HL-60 (cell line): Measurements from ENCODE around the gene ASF1B.

Source experiments
- TF ChIP-seq, protein P1 (sequence below): IDR thresholded peaks from 2 replicates; pipeline ENCODE4 v1.6.1; 2012; ENCODE audit warnings: low read depth; ENCODE audit not compliant: insufficient replicate concordance
- TF ChIP-seq, protein P2 (sequence below): IDR thresholded peaks from one replicate; pipeline ENCODE4 v1.5.1; 2011; ENCODE audit warnings: low read length, control low read depth, inconsistent platforms; ENCODE audit not compliant: insufficient read depth

DNA sequence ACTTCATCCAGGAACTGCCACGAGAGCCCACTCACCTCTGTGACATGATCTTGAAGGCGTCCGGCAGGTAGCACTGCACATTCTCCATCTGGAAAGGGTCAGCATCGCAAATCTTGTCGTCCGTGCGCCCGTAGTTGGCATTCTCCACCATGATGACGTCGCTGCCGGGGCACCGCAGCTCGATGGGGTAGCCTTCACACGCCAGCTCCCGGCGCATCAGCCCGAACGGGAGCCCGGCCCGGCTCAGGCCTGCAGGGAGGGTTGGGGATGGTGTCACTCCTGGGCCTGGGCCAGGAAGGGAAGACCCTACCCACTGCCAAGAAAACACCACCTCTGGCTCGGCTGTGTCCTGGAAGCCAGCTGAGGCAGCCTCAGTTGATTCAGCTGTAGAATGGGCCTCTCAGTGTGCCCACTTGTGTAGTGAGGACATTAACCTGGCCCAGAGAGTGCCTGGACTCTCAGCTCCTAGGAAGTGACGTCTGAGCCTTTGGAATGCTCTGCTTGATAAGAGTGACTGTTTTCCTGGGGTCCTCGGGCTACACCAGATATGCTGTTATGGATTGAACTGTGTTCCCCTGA lies 41.2 kb upstream of the ASF1B start:
- TF ChIP-seq, protein P1, sequence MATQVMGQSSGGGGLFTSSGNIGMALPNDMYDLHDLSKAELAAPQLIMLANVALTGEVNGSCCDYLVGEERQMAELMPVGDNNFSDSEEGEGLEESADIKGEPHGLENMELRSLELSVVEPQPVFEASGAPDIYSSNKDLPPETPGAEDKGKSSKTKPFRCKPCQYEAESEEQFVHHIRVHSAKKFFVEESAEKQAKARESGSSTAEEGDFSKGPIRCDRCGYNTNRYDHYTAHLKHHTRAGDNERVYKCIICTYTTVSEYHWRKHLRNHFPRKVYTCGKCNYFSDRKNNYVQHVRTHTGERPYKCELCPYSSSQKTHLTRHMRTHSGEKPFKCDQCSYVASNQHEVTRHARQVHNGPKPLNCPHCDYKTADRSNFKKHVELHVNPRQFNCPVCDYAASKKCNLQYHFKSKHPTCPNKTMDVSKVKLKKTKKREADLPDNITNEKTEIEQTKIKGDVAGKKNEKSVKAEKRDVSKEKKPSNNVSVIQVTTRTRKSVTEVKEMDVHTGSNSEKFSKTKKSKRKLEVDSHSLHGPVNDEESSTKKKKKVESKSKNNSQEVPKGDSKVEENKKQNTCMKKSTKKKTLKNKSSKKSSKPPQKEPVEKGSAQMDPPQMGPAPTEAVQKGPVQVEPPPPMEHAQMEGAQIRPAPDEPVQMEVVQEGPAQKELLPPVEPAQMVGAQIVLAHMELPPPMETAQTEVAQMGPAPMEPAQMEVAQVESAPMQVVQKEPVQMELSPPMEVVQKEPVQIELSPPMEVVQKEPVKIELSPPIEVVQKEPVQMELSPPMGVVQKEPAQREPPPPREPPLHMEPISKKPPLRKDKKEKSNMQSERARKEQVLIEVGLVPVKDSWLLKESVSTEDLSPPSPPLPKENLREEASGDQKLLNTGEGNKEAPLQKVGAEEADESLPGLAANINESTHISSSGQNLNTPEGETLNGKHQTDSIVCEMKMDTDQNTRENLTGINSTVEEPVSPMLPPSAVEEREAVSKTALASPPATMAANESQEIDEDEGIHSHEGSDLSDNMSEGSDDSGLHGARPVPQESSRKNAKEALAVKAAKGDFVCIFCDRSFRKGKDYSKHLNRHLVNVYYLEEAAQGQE, result no peak
- TF ChIP-seq, protein P2, sequence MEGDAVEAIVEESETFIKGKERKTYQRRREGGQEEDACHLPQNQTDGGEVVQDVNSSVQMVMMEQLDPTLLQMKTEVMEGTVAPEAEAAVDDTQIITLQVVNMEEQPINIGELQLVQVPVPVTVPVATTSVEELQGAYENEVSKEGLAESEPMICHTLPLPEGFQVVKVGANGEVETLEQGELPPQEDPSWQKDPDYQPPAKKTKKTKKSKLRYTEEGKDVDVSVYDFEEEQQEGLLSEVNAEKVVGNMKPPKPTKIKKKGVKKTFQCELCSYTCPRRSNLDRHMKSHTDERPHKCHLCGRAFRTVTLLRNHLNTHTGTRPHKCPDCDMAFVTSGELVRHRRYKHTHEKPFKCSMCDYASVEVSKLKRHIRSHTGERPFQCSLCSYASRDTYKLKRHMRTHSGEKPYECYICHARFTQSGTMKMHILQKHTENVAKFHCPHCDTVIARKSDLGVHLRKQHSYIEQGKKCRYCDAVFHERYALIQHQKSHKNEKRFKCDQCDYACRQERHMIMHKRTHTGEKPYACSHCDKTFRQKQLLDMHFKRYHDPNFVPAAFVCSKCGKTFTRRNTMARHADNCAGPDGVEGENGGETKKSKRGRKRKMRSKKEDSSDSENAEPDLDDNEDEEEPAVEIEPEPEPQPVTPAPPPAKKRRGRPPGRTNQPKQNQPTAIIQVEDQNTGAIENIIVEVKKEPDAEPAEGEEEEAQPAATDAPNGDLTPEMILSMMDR, result no peak
